SK-N-SH (cell line): ENCODE measurements around the gene ALPG. TPM values are rescaled to one million over a fixed set of nuclear protein-coding genes. Genes with fewer than 3 reads are reported as not detected.

Source experiments
- CTCF ChIA-PET: fragments of 300-600, 350-600 bp; formaldehyde crosslinking; extraction: SDS; loops from one replicate; lab custom pipeline; 2021; lab: Yijun Ruan, JAX
- POLR2A ChIA-PET: fragments of 350-600 bp; sonication (Branson Sonifier 250); formaldehyde crosslinking; extraction: SDS; loops from one replicate; lab custom pipeline; 2020; ENCODE audit warnings: antibody characterized with exemption, inconsistent platforms; lab: Yijun Ruan, JAX
- DNase-seq: peaks from one replicate; pipeline ENCODE4 v3.0.0; 2012
- H2AFZ ChIP-seq: fragments of 200-600 bp; sonication (generic); 2 replicates; pipeline ENCODE4 v1.8.1; 2016; ENCODE audit warnings: antibody characterized with exemption, mild to moderate bottlenecking, low read depth
- H3F3A ChIP-seq: fragments of 200-600 bp; sonication (generic); replicated peaks from 2 replicates; pipeline ENCODE3; 2016; ENCODE audit warnings: antibody characterized with exemption, mild to moderate bottlenecking; ENCODE audit not compliant: insufficient read depth
- H3K27ac ChIP-seq, 2 experiments: fragments of 200-500 bp in 1 of 2; fragments of 200-600 bp in 1 of 2; sonication (Bioruptor generic) in 1 of 2; sonication (generic), shearing (Covaris generic) in 1 of 2; 2 replicates each; pipeline versions ENCODE4 v1.5.1 to v1.6.1; 2014 to 2016; ENCODE audit warnings: low read depth in 2 of 2, inconsistent platforms in 1 of 2, low read length in 1 of 2, mild to moderate bottlenecking in 1 of 2, mixed read lengths in 1 of 2
- H3K27me3 ChIP-seq: fragments of 200-600 bp; sonication (generic), shearing (Covaris generic); 2 replicates; pipeline ENCODE4 v1.6.1; 2016; ENCODE audit warnings: mixed run types; ENCODE audit not compliant: insufficient read depth
- H3K36me3 ChIP-seq, 2 experiments: fragments of 200-500 bp in 1 of 2; fragments of 200-600 bp in 1 of 2; sonication (Bioruptor generic) in 1 of 2; sonication (generic) in 1 of 2; replicated peaks in 1 of 2; 2 replicates each; pipeline versions ENCODE3 to v1.5.1; 2014 to 2016; ENCODE audit warnings: low read length in 1 of 2, mild to moderate bottlenecking in 1 of 2; ENCODE audit not compliant: insufficient read depth in 2 of 2, control insufficient read depth in 1 of 2
- H3K4me1 ChIP-seq, 2 experiments: fragments of 200-500 bp in 1 of 2; fragments of 200-600 bp in 1 of 2; sonication (Bioruptor generic) in 1 of 2; sonication (generic), shearing (Covaris generic) in 1 of 2; 2 replicates each; pipeline versions ENCODE4 v1.5.1 to v1.6.1; 2014 to 2016; ENCODE audit warnings: low read depth in 1 of 2, low read length in 1 of 2, mixed run types in 1 of 2; ENCODE audit not compliant: insufficient read depth in 2 of 2, control insufficient read depth in 1 of 2
- H3K4me2 ChIP-seq: fragments of 200-600 bp; sonication (generic), shearing (Covaris generic); 2 replicates; pipeline ENCODE4 v1.6.1; 2017; ENCODE audit warnings: mixed run types
- H3K4me3 ChIP-seq, 2 experiments: fragments of 200-500 bp in 1 of 2; fragments of 200-600 bp in 1 of 2; sonication (Bioruptor generic) in 1 of 2; sonication (generic), shearing (Covaris generic) in 1 of 2; 2 replicates each; pipeline versions ENCODE4 v1.5.1 to v1.8.1; 2014 to 2016; ENCODE audit warnings: low read depth in 2 of 2, inconsistent platforms in 1 of 2, low read length in 1 of 2, mild to moderate bottlenecking in 1 of 2, mixed read lengths in 1 of 2, moderate library complexity in 1 of 2
- H3K79me2 ChIP-seq: fragments of 200-600 bp; sonication (generic); 2 replicates; pipeline ENCODE4 v1.8.1; 2017; ENCODE audit warnings: mild to moderate bottlenecking; ENCODE audit not compliant: insufficient read depth
- H3K9ac ChIP-seq: fragments of 200-600 bp; sonication (generic); 2 replicates; pipeline ENCODE4 v1.6.1; 2017; ENCODE audit warnings: mixed run types
- H3K9me2 ChIP-seq: fragments of 200-600 bp; sonication (generic); 2 replicates; pipeline ENCODE4 v1.6.1; 2017; ENCODE audit warnings: mixed run types
- H3K9me3 ChIP-seq: fragments of 200-600 bp; sonication (generic); 2 replicates; pipeline ENCODE4 v1.6.1; 2017; ENCODE audit warnings: mixed run types, mild to moderate bottlenecking, moderate library complexity
- H4K20me1 ChIP-seq: fragments of 200-600 bp; sonication (generic); 2 replicates; pipeline ENCODE4 v1.6.1; 2017; ENCODE audit warnings: mild to moderate bottlenecking, mixed run types; ENCODE audit not compliant: insufficient read depth
- EZH2phosphoT487 ChIP-seq: fragments of 200-600 bp; sonication (generic); IDR thresholded peaks from 2 replicates; pipeline ENCODE4 v1.6.1; 2017; ENCODE audit warnings: low read depth, mixed run types, mild to moderate bottlenecking, antibody characterized with exemption, moderate library complexity, borderline replicate concordance
- TAF1 ChIP-seq: IDR thresholded peaks from 2 replicates; pipeline ENCODE4 v1.6.1; 2012; ENCODE audit warnings: low read depth, mild to moderate bottlenecking, low read length, moderate library complexity, borderline replicate concordance
- TEAD4 ChIP-seq: IDR thresholded peaks from 2 replicates; pipeline ENCODE4 v1.4.0; 2012; ENCODE audit warnings: mild to moderate bottlenecking, borderline replicate concordance; ENCODE audit not compliant: insufficient read depth
- WGBS: methylation state at CpG from one replicate; pipeline ENCODE4 v1.1.6; 2017; ENCODE audit warnings: low lambda C conversion rate; 5-methylcytosine and 5-hydroxymethylcytosine counted together
- polyA plus RNA-seq, 3 experiments: library from polyadenylated mRNA; depleted of rRNA; stranded (reverse); fragments of >200 nt; gene quantifications; 2 replicates each; pipeline ENCODE4 v1.2.3, GENCODE V29; 2012
- small RNA-seq, 7 experiments: library from RNA; depleted of rRNA; stranded (forward); fragments of <200 nt; gene quantifications; one replicate each; pipeline ENCODE3, GENCODE V24; 2012

Gene ALPG
- polyA plus RNA-seq, 1 of the 3 experiments (the other 2 are of a cell fraction), result not detected

DNA sequence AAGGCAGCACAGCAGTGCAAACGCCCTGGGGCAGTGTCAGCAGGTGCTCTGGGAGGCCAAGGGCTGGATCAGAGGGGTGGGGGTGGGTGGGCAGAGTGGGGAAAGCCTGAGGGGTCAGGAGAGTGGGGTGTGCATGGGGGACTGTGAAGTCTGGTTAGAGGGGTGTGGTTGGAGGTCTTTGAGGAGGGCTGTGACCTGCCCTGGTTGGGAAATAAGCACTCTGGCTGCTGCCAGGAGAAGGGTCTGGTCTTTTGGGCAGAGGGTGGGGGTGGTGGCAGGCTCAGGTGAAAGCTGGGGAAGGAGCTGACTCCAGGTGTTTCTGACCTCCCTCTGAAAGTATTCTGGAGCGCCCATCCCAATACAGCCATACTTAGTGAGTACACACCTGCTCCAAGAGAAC lies 53.5 kb downstream of the ALPG start:
- no peak overlapping the region for H2AFZ ChIP-seq
- POLR2A ChIA-PET, result no interaction called here
- peaks cover 3% of the 10 kb centered on the region for H3F3A ChIP-seq
- CTCF ChIA-PET, result interaction anchor here (1.5 kb wide), 1 partner anchor 21 kb away, joined by 4 read pairs; no protein-coding TSS in a partner anchor
- no peaks in the 10 kb centered on the region for H3K36me3 ChIP-seq
- H3K9me2 ChIP-seq, result no peaks in the 10 kb centered on the region
- H3K9me3 ChIP-seq, result no peaks in the 10 kb centered on the region
- TF ChIP-seq TEAD4, result no peak
- no peak for TF ChIP-seq TAF1
- no peak for TF ChIP-seq EZH2phosphoT487
- TF ChIP-seq, all 33 proteins: peak for 0
- WGBS, result 32% methylated on average over 2 of the region's 2 CpGs
- Histone ChIP-seq H3K27me3 (peaks cover 6% of the 10 kb centered on the region; the same call in 1 of the 2 replicates), H3K4me1 (no peaks in the 10 kb centered on the region), H3K9ac (no peak overlapping the region), H3K79me2 (no peaks in the 10 kb centered on the region), H3K27ac (no peak overlapping the region), H3K4me2 (no peak overlapping the region), H4K20me1 (no peaks in the 10 kb centered on the region), H3K4me3 (no peak overlapping the region)
- no peak for DNase-seq

Small RNA genes within 50 kb of the gene (small RNA-seq; reads per million reads assigned to genes)
- gene AC068134.4, result 0 reads per million in 7 experiments

Other genes starting within 250 kb of the ALPG start
- not detected in 2 replicates for gene ALPP, start 28.1 kb upstream of the ALPG start, polyA plus RNA-seq (2012; rRNA removed)
- not detected in 2 replicates for gene ALPI, start 49.3 kb downstream of the ALPG start, polyA plus RNA-seq (2012; rRNA removed)
- not detected in 2 replicates for gene ECEL1, start 81.0 kb downstream of the ALPG start, polyA plus RNA-seq (2012; rRNA removed)
- gene PRSS56, start 113.5 kb downstream of the ALPG start, polyA plus RNA-seq (2012; rRNA removed), result not detected in 2 replicates
- gene CHRND, start 119.3 kb downstream of the ALPG start, polyA plus RNA-seq (2012; rRNA removed), result 0.12 TPM in 1 of 2 replicates, not detected in the other
- not detected in 2 replicates for gene CHRNG, start 132.8 kb downstream of the ALPG start, polyA plus RNA-seq (2012; rRNA removed)
- 4.6 and 7.0 TPM in 2 replicates for gene TIGD1, start 143.7 kb downstream of the ALPG start, polyA plus RNA-seq (2012; rRNA removed)
- gene EIF4E2, start 143.8 kb downstream of the ALPG start, polyA plus RNA-seq (2012; rRNA removed), result 27.6 and 29.1 TPM in 2 replicates
- gene EFHD1, start 226.8 kb downstream of the ALPG start, polyA plus RNA-seq (2012; rRNA removed), result 0.05 TPM in 1 of 2 replicates, not detected in the other